Tibial nerve (tissue), 4 donors: ENCODE measurements around the gene RABL2B. TPM values are rescaled to one million over a fixed set of nuclear protein-coding genes. Genes with fewer than 3 reads are reported as not detected.

Experiments
- DNase-seq, 2 donors: peaks; one replicate each; pipeline ENCODE4 v3.0.0-alpha.2; 2019; ENCODE audit warnings: low spot score in 2 of 2
- H3K27ac ChIP-seq, 4 donors: fragments of 200-600 bp; sonication (generic) in 3 of 4; one replicate each; pipeline ENCODE4 v1.5.1; 2017 to 2019; ENCODE audit warnings: mild to moderate bottlenecking in 1 of 4
- H3K27me3 ChIP-seq, 2 donors: fragments of 200-600 bp; sonication (generic) in 1 of 2; one replicate each; pipeline versions ENCODE4 v1.5.1 to v1.6.0; 2017 to 2019
- H3K36me3 ChIP-seq, 3 donors: fragments of 200-600 bp; sonication (generic); one replicate each; pipeline ENCODE4 v1.5.1; 2018 to 2019
- H3K4me1 ChIP-seq, 4 donors: fragments of 200-600 bp; sonication (generic) in 3 of 4; one replicate each; pipeline ENCODE4 v1.5.1; 2017 to 2019
- H3K4me3 ChIP-seq, 4 donors: fragments of 200-600 bp; sonication (generic) in 3 of 4; one replicate each; pipeline ENCODE4 v1.5.1; 2017 to 2019; ENCODE audit warnings: mild to moderate bottlenecking in 1 of 4, moderate library complexity in 1 of 4
- H3K9me3 ChIP-seq, 4 donors: fragments of 200-600 bp; sonication (generic) in 3 of 4; one replicate each; pipeline ENCODE4 v1.5.1; 2017 to 2019
- EP300 ChIP-seq, 2 donors: sonication (generic); formaldehyde crosslinking; IDR thresholded peaks; one replicate each; pipeline ENCODE4 v1.6.1; 2017; ENCODE audit warnings: antibody characterized with exemption in 2 of 2, mild to moderate bottlenecking in 1 of 2
- POLR2A ChIP-seq, 2 donors: fragments of 450-650 bp; IDR thresholded peaks; one replicate each; pipeline ENCODE4 v1.6.1; 2017; ENCODE audit warnings: antibody characterized with exemption in 2 of 2, mild to moderate bottlenecking in 2 of 2, moderate library complexity in 2 of 2
- WGBS, 2 donors: methylation state at CpG; one replicate each; pipeline ENCODE4 v1.1.5; 2018; 5-methylcytosine and 5-hydroxymethylcytosine counted together
- total RNA-seq, 4 donors: library from RNA; depleted of rRNA; stranded (reverse); fragments of >200 nt; gene quantifications; one replicate each; pipeline ENCODE4 v1.1.0, GENCODE V29; 2016
- TF ChIP-seq, protein P1 (sequence below), 5 experiments: fragments of 200-600 bp in 3 of 5; fragments of 450-650 bp in 2 of 5; sonication (generic) in 3 of 5; IDR thresholded peaks; one replicate each; pipeline ENCODE4 v1.5.1; 2016 to 2019; ENCODE audit warnings: antibody characterized with exemption in 5 of 5, mild to moderate bottlenecking in 3 of 5, moderate library complexity in 2 of 5

The RABL2B gene
- total RNA-seq, 4 donors from 2014 or later: 14.5 to 35.7 (median 20.5) TPM

DNA sequence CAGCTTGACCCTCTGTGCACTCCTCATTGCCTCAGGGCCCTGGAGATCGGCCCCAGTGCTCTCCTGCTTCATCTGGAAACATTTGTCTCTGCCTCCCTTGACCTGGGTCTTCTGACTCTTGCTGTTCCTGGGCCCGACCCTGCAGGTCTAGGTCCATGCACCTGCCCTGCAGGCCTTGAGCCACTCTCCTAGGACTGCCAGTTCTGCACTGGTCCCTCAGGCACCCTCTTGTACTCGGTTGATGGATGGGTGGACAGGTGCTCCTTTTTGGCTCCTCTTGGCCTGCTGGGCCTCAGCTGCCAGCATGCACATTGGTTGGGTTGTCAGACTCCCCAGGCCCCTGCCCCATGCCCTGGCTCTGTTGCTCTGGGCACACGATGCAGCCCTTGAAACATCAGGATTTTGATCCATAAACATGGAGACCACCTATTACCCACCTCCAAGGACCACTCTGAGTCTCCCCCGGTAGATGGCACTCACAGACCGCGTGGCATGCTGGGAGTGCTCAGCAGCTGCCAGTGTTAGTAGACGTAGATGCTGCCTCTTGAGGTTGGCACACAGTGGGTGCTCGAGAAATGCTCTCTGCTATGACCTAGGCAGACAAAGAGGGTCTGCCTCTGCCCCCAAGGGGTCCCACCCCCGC is 65.6 kb downstream of the RABL2B start:
- Histone ChIP-seq H3K27ac (no peak overlapping the region), H3K27me3 (peaks cover 0 to 29% of the 10 kb centered on the region in 2 donors), H3K4me3 (no peak overlapping the region), H3K9me3 (no peaks in the 10 kb centered on the region), H3K4me1 (peaks cover 5 to 45% (median 10%) of the 10 kb centered on the region in 4 donors), H3K36me3 (peaks cover 0 to 36% (median 0%) of the 10 kb centered on the region in 3 donors)
- TF ChIP-seq, protein P1, sequence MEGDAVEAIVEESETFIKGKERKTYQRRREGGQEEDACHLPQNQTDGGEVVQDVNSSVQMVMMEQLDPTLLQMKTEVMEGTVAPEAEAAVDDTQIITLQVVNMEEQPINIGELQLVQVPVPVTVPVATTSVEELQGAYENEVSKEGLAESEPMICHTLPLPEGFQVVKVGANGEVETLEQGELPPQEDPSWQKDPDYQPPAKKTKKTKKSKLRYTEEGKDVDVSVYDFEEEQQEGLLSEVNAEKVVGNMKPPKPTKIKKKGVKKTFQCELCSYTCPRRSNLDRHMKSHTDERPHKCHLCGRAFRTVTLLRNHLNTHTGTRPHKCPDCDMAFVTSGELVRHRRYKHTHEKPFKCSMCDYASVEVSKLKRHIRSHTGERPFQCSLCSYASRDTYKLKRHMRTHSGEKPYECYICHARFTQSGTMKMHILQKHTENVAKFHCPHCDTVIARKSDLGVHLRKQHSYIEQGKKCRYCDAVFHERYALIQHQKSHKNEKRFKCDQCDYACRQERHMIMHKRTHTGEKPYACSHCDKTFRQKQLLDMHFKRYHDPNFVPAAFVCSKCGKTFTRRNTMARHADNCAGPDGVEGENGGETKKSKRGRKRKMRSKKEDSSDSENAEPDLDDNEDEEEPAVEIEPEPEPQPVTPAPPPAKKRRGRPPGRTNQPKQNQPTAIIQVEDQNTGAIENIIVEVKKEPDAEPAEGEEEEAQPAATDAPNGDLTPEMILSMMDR (IDR thresholded peaks at IDR 0.05): no peak
- no peak for TF ChIP-seq EP300 (IDR thresholded peaks at IDR 0.05)
- TF ChIP-seq POLR2A (IDR thresholded peaks at IDR 0.05): no peak
- WGBS, 2 donors: 84 to 91% methylated on average over 10 of the region's 10 CpGs
- DNase-seq: no peak

Other genes with a start within 250 kb of the RABL2B start
- under 1 TPM in 1 of 4 donors, not detected in 3; 0.90 TPM for gene KLHDC7B, start 237.7 kb downstream of the RABL2B start, total RNA-seq
- not detected for gene SYCE3, start 220.7 kb downstream of the RABL2B start, total RNA-seq
- gene CPT1B, start 205.2 kb downstream of the RABL2B start, total RNA-seq: 10 to 100 TPM in 3 of 4 donors, 1 to 10 TPM in 1; 7.2 to 22.6 (median 15.1) TPM
- 10 to 100 TPM; 55.9 to 95.4 (median 74.4) TPM for gene CHKB, start 200.8 kb downstream of the RABL2B start, total RNA-seq
- 1 to 10 TPM; 3.0 to 6.1 (median 4.8) TPM for gene MAPK8IP2, start 182.8 kb downstream of the RABL2B start, total RNA-seq
- 10 to 100 TPM; 33.2 to 51.5 (median 48.0) TPM for gene ARSA, start 155.5 kb downstream of the RABL2B start, total RNA-seq
- 10 to 100 TPM; 10.3 to 29.4 (median 20.5) TPM for gene SHANK3, start 110.8 kb downstream of the RABL2B start, total RNA-seq
- 1 to 10 TPM in 2 of 4 donors, not detected in 2; 2.2 to 4.8 TPM for gene ACR, start 45.4 kb downstream of the RABL2B start, total RNA-seq